Activated T-cell treated with anti-CD3 and anti-CD28 coated beads for 1 hour (primary cell): ENCODE measurements around the gene MCUB.
"Not testable (repeated sequence)": the region's sequence is repeated elsewhere in the genome, so short reads cannot be mapped to it uniquely, and the experiment has no call there.

Source experiments
- DNase-seq: peaks from one replicate; pipeline ENCODE4 v3.0.0-alpha.2; 2020; ENCODE audit warnings: low read depth

Gene MCUB

GRCh38 chr4:109578846-109579245, 18.8 kb downstream of the MCUB start:
- DNase-seq: no peak

GRCh38 chr4:109579997-109580396, 20.0 kb downstream of the MCUB start:
- DNase-seq: not testable (repeated sequence)

GRCh38 chr4:109588176-109588575, 28.1 kb downstream of the MCUB start:
- no peak for DNase-seq

GRCh38 chr4:109589119-109589518, 29.1 kb downstream of the MCUB start:
- DNase-seq: no peak

- DNase-seq: no peak
Measured at GRCh38 chr4:109589605-109590004, 29.6 kb downstream of the MCUB start.

GRCh38 chr4:109590905-109591304, 30.9 kb downstream of the MCUB start:
- DNase-seq: no peak

- DNase-seq: no peak
Measured at GRCh38 chr4:109592367-109592766, 32.3 kb downstream of the MCUB start.

- not testable (repeated sequence) for DNase-seq
Measured at GRCh38 chr4:109595123-109595522, 35.1 kb downstream of the MCUB start.

GRCh38 chr4:109596420-109597085, 36.5 kb downstream of the MCUB start:
- not testable (repeated sequence) for DNase-seq

GRCh38 chr4:109599046-109599652, 39.1 kb downstream of the MCUB start:
- no peak for DNase-seq

GRCh38 chr4:109600431-109600830, 40.4 kb downstream of the MCUB start:
- no peak for DNase-seq

- DNase-seq: no peak
Measured at GRCh38 chr4:109601336-109601735, 41.3 kb downstream of the MCUB start.

GRCh38 chr4:109607976-109608375, 47.9 kb downstream of the MCUB start:
- no peak for DNase-seq

GRCh38 chr4:109608879-109609278, 48.8 kb downstream of the MCUB start:
- DNase-seq: no peak

- DNase-seq: no peak
Measured at GRCh38 chr4:109609431-109609830, 49.4 kb downstream of the MCUB start.

GRCh38 chr4:109610489-109610888, 50.4 kb downstream of the MCUB start:
- DNase-seq: no peak

GRCh38 chr4:109611045-109611646, 51.1 kb downstream of the MCUB start:
- DNase-seq: no peak

- no peak for DNase-seq
Measured at GRCh38 chr4:109614015-109614414, 54.0 kb downstream of the MCUB start.

- DNase-seq: no peak
Measured at GRCh38 chr4:109614466-109614865, 54.4 kb downstream of the MCUB start.

GRCh38 chr4:109615742-109616141, 55.7 kb downstream of the MCUB start:
- DNase-seq: no peak

GRCh38 chr4:109616243-109616642, 56.2 kb downstream of the MCUB start:
- DNase-seq: no peak

GRCh38 chr4:109622626-109623025, 62.6 kb downstream of the MCUB start:
- DNase-seq: no peak

- no peak for DNase-seq
Measured at GRCh38 chr4:109624536-109624935, 64.5 kb downstream of the MCUB start.

GRCh38 chr4:109627361-109627760, 67.3 kb downstream of the MCUB start:
- no peak for DNase-seq
